DOHH2 (cell line): ENCODE measurements around the gene PSPH.

Source experiments
- CTCF ChIP-seq: fragments of 200-600 bp; sonication (generic); IDR thresholded peaks from one replicate; pipeline ENCODE4 v1.5.1; 2014; ENCODE audit warnings: antibody characterized with exemption, mild to moderate bottlenecking, low read depth, low read length; ENCODE audit not compliant: poor library complexity, severe bottlenecking
- EZH2phosphoT487 ChIP-seq: fragments of 200-600 bp; sonication (generic); IDR thresholded peaks from 2 replicates; pipeline ENCODE4 v1.6.1; 2017; ENCODE audit warnings: borderline replicate concordance, mild to moderate bottlenecking, antibody characterized with exemption, low read length, moderate library complexity, mixed read lengths

- TF ChIP-seq CTCF (no peak), EZH2phosphoT487 (no peak)
Observed at GRCh38 chr7:56030340-56030739, 20.9 kb downstream of the PSPH start.
